CD4-positive, alpha-beta T cell treated with Interleukin-17A for 1 hour (primary cell): Measurements from ENCODE around the gene PAWR.
"Not testable (repeated sequence)": the region's sequence is repeated elsewhere in the genome, so short reads cannot be mapped to it uniquely, and the experiment has no call there.

Source experiments
- DNase-seq: peaks from one replicate; pipeline ENCODE4 v3.0.0-alpha.2; 2020

PAWR gene

GRCh38 chr12:79645235-79645630 is 45.5 kb downstream of the PAWR start:
- DNase-seq: no peak

- DNase-seq: no peak
Measured at GRCh38 chr12:79644274-79645234, 46.2 kb downstream of the PAWR start.

- no peak for DNase-seq
Measured at GRCh38 chr12:79643821-79644220, 46.9 kb downstream of the PAWR start.

- no peak for DNase-seq
Measured at GRCh38 chr12:79638490-79638889, 52.3 kb downstream of the PAWR start.

- DNase-seq: no peak
Measured at GRCh38 chr12:79637093-79637492, 53.7 kb downstream of the PAWR start.

- DNase-seq: no peak
Measured at GRCh38 chr12:79635676-79636075, 55.1 kb downstream of the PAWR start.

- DNase-seq: no peak
Measured at GRCh38 chr12:79634957-79635471, 55.8 kb downstream of the PAWR start.

- DNase-seq: no peak
Measured at GRCh38 chr12:79629561-79629960, 61.2 kb downstream of the PAWR start.

- not testable (repeated sequence) for DNase-seq
Measured at GRCh38 chr12:79626735-79627134, 64.0 kb downstream of the PAWR start.

GRCh38 chr12:79624378-79624777 is 66.4 kb downstream of the PAWR start:
- no peak for DNase-seq

GRCh38 chr12:79619872-79620562 is 70.7 kb downstream of the PAWR start:
- DNase-seq: no peak

GRCh38 chr12:79618848-79619404 is 71.8 kb downstream of the PAWR start:
- DNase-seq: no peak

GRCh38 chr12:79617696-79618095 is 73.1 kb downstream of the PAWR start:
- DNase-seq: no peak

GRCh38 chr12:79615596-79616560 is 74.9 kb downstream of the PAWR start:
- DNase-seq: no peak

GRCh38 chr12:79614730-79615129 is 76.0 kb downstream of the PAWR start:
- no peak for DNase-seq

- no peak for DNase-seq
Measured at GRCh38 chr12:79601908-79602307, 88.9 kb downstream of the PAWR start.

GRCh38 chr12:79597910-79598309 is 92.9 kb downstream of the PAWR start:
- no peak for DNase-seq

- DNase-seq: no peak
Measured at GRCh38 chr12:79596719-79597350, 93.9 kb downstream of the PAWR start.

- no peak for DNase-seq
Measured at GRCh38 chr12:79595273-79595672, 95.5 kb downstream of the PAWR start.

GRCh38 chr12:79592865-79593264 is 97.9 kb downstream of the PAWR start:
- no peak for DNase-seq

- DNase-seq: no peak
Measured at GRCh38 chr12:79591988-79592387, 98.8 kb downstream of the PAWR start.

GRCh38 chr12:79590751-79591150 is 100.0 kb downstream of the PAWR start:
- no peak for DNase-seq
